Measurements from ENCODE around the gene TMC2.

The TMC2 gene

GRCh38 chr20:2637246-2637645, 100.9 kb downstream of the TMC2 start:
- DNase-seq = no peak

- no peak for DNase-seq
Observed at GRCh38 chr20:2640260-2640659, 103.9 kb downstream of the TMC2 start.

GRCh38 chr20:2640899-2641298, 104.5 kb downstream of the TMC2 start:
- no peak for DNase-seq

GRCh38 chr20:2643708-2644107, 107.3 kb downstream of the TMC2 start:
- DNase-seq = no peak

- DNase-seq = peak; percentile 88 to 95
Observed at GRCh38 chr20:2651772-2652723, 115.7 kb downstream of the TMC2 start, which contains the start of gene NOP56. NOP56 (plus strand) TSS chr20:2652632; CDS start chr20:2652661, 29 bp downstream.

- peak in 1 of 2 experiments; percentile 75 for DNase-seq
Observed at GRCh38 chr20:2652724-2653555, 116.6 kb downstream of the TMC2 start.

GRCh38 chr20:2653556-2654383, 117.4 kb downstream of the TMC2 start:
- no peak for DNase-seq

- DNase-seq = no peak
Observed at GRCh38 chr20:2654384-2654822, 118.0 kb downstream of the TMC2 start.

GRCh38 chr20:2654831-2655230, 118.5 kb downstream of the TMC2 start:
- DNase-seq = no peak

- no peak for DNase-seq
Observed at GRCh38 chr20:2655331-2656116, 119.2 kb downstream of the TMC2 start.

- no peak for DNase-seq
Observed at GRCh38 chr20:2656471-2657117, 120.2 kb downstream of the TMC2 start.

- DNase-seq = no peak
Observed at GRCh38 chr20:2657241-2657640, 120.9 kb downstream of the TMC2 start.

- no peak for DNase-seq
Observed at GRCh38 chr20:2657674-2658073, 121.3 kb downstream of the TMC2 start.

- DNase-seq = no peak
Observed at GRCh38 chr20:2658414-2659354, 122.3 kb downstream of the TMC2 start.

GRCh38 chr20:2659547-2659946, 123.2 kb downstream of the TMC2 start:
- no peak for DNase-seq

GRCh38 chr20:2663364-2663886, 127.1 kb downstream of the TMC2 start:
- DNase-seq = no peak

- DNase-seq = peak; percentile 84 to 88
Observed at GRCh38 chr20:2663887-2664719, 127.7 kb downstream of the TMC2 start, which contains the start of gene IDH3B. IDH3B (minus strand) TSS chr20:2664216; CDS start chr20:2664188, 28 bp downstream.

GRCh38 chr20:2671977-2672376, 135.6 kb downstream of the TMC2 start:
- no peak for DNase-seq

GRCh38 chr20:2672446-2672845, 136.1 kb downstream of the TMC2 start:
- no peak for DNase-seq

Measured in NCI-H446 (cell line).